AML-193 (cell line): Measurements from ENCODE around the gene DDX10.

Source experiments
- DNase-seq, 2 experiments: peaks; one replicate each; lab custom pipeline; 2025; lab: John Stamatoyannopoulos, UW

Gene DDX10

GRCh38 chr11:108938604-108939003 is 273.7 kb downstream of the DDX10 start:
- DNase-seq, result no peak

DNA sequence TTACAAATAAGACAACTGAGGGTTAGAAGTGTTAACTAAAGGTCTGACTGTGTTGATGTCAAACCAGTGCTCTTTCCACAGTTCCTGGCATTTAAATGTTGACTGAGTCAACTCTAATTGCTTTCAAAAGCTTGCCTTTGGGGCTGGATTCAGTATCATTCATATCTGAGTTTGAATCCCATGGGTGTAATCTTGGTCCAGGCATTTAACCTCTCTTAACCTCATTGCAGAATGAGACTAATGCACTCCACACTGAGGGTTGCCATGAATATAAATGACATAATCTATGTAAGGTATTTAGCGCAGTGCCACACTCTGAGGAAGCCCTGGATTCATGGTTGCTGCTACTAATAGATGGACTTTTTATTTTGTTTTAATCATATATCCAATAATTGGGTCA is 274.3 kb downstream of the DDX10 start:
- no peak for DNase-seq

DNA sequence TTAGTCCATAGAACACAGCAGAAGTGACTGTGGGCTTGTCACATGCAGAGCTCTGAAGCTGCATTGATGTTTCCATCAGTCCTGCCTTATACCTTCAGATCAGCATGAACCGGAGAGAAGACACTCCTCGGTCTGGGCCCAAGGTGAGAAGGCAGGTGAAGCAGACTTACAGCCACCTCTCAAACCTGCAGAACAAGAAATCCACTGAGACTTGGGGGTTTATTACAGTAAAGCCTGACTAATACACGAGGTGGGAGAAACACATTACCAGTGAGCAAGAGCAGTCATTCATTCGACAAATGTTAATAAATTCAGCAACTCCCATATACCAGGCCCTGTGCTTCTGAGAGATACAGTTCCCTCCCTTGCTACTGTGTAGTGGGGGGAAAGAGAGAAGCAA is 279.0 kb downstream of the DDX10 start:
- no peak for DNase-seq

- DNase-seq, result no peak
Measured at GRCh38 chr11:108944471-108945178, 279.8 kb downstream of the DDX10 start.

- no peak for DNase-seq
Measured at GRCh38 chr11:108945341-108945740, 280.5 kb downstream of the DDX10 start.

DNA sequence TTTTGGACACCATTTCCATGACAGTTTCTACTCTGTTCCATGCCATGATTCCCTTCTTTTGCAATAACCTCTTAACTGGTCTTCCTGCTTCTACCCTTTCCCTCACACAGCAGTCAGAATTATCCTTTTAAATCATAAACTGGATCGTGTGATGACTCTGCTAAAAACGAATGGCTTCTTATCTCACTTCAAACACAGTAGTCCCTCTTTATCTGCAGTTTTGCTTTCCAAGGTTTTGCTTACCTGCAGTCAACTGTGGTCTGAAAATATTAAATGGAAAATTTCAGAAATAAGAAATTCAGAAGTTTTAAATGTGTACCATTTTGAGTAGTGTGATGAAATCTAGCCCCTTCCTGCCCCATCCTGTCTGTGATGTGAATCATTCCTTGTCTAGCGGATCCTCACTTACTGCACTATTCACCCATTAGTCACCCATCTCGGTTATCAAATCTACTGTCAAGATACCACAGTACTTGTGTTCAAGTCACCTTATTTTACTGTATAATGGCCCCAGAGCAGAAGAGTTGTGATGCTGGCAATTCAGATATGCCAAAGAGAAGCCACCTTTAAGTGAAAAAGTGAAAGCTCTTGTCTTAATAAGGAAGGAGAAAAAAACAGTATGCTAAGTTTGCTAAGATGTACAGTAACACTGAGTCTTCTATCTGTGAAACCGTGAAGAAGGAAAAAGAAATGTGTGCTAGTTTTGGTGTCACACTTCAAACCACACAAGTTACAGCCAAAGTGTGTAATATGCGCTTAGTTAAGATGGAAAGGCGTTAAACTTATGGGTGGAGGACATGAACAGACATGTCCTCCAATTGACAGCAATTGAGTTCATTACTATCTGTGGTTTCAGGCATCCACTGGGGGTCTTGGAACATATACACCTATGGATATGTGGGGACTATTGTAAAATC is 283.0 kb downstream of the DDX10 start:
- DNase-seq, result no peak

- DNase-seq, result no peak
Measured at GRCh38 chr11:108958368-108959104, 293.7 kb downstream of the DDX10 start.

DNA sequence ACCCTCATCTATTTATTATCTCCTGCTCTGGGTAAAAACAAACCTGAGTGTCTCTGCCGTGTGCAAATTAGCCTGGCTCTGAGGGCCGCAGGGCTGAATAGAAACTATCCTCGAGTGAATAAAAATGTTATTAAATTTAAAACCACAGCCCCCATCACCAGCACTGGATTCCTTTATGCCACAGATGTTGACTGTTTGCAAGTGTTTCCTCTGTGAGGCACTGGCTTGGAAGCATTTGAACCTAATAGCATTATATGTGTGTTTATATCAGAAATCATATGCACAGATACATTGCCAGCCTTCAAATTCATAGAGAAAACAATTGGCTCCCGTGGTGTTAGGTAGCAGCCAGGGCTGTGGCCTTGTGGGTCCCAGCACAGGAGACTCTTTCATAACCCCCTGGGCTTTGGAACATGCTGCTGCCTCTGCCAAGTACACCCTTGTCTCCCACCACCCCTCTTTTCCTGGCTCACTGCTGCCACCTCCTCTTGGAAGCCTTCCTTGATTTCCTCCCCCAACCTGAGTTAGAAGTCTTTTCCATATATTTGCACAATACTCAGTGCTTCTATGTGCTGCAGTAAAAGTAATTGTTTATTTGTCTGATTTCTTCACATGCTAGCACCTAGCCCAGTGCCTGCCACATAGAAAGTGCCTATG is 294.4 kb downstream of the DDX10 start:
- DNase-seq, result no peak

DNA sequence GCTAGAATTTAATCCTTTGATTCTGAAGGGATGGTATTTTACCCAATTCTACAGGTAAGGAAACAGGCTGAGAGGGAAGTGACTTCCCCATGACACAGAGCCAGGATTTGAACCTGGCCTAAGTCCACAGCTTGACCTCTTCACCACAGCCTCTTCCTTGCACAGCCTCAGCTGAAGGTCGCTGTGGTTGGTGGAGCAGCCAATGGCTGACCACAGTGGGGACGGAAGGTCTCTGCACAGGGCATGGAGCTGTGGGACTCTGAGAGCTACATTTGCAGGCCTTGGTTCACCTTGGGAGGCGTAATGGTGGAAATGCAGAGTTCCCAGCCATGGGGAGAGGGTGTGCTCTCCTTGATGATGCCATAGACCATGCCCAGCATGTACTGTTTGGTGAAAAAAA is 295.0 kb downstream of the DDX10 start:
- no peak for DNase-seq

DNA sequence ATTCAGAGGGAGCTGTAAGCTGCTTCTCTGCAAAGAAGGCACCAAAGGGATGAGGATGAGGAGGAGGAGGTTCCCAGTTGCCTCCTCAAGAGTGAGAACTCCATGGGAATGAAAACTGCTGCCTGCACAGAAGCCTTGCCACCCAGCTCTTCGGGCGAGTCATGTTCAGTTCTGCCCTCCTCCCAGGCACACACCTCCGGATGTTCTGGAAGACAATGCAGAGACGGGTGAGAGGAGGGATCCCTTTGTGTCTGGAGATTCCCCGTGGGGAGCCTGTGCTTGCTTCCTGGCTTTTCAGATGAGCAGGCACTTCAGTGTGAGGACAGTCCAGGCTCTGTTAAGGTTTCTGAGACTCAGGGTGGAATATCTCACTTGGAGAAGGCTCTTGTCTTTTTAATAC is 295.6 kb downstream of the DDX10 start:
- DNase-seq, result no peak

GRCh38 chr11:108961095-108961494 is 296.2 kb downstream of the DDX10 start:
- peak; percentile 35 to 50 for DNase-seq

- DNase-seq, result no peak
Measured at GRCh38 chr11:108963118-108963517, 298.2 kb downstream of the DDX10 start.

- peak; percentile 78 to 80 for DNase-seq
Measured at GRCh38 chr11:108965306-108966001, 300.6 kb downstream of the DDX10 start.

DNA sequence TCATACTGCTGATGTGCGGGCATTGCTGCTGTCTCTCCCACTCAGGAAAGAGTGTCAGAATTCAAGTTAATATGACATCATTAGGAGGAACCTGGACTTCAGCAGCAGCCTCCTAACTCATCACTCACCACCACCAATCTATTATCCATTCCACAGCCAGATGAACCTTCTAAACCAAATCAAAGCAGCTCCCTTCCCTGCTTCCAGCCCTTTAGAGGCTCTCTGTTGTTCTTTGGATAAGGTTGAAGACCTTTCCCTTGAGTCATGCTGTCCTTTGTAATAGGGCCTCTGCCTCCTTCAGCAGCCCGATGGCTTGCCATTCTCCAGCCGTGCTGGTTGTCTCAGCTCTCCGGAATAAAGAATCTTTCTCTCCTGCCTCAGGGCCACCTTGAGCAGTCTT is 301.3 kb downstream of the DDX10 start:
- DNase-seq, result no peak

- DNase-seq, result no peak
Measured at GRCh38 chr11:108966978-108967377, 302.1 kb downstream of the DDX10 start.

GRCh38 chr11:108967571-108967970 is 302.7 kb downstream of the DDX10 start:
- no peak for DNase-seq

GRCh38 chr11:108970221-108970991 is 305.5 kb downstream of the DDX10 start:
- no peak for DNase-seq

DNA sequence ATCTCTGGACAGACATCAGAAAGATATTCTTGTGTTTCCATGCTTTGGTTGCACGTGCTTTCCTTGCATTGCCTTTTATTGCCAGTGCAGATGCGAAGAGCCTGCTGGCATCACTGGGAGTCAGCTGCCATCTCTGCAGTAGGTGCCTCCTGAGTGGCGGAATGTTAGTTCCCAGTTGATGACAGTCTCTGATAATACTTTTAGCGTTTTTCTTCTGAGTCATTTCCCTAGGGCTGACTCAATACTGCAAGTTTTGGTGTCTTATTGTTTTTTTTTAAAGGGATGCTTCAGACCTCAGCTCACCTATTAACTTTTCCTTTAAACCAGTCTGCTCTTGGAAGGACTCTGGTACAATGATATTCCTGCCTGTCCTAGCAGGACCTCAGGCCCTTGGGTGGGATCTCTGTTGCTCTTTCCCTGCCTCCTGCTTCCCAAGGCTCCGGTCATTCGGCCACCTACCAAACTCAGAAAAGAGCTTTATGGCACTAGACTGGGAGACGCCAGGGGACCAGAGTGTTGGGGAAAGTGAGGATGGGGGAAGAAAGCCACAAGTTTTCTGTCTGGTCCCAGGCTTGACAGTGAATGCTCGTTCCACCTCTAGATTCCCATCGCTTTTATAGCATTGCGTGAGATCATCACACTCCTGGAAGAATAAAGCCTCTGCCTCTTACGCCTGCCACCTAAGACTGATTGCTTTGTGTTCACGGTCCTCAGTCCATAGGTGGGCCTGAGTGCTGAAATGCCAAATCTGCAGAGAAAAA is 308.7 kb downstream of the DDX10 start:
- no peak for DNase-seq

GRCh38 chr11:108975026-108975425 is 310.2 kb downstream of the DDX10 start:
- DNase-seq, result no peak

GRCh38 chr11:108975641-108976071 is 310.8 kb downstream of the DDX10 start:
- no peak for DNase-seq
